HEK293T (cell line): Measurements from ENCODE around the gene MAML2.

Source experiments
- CTCF ChIA-PET: fragments of 350-600 bp; formaldehyde crosslinking; extraction: SDS; loops from one replicate; lab custom pipeline; 2021; ENCODE audit warnings: antibody characterized with exemption, inconsistent platforms; lab: Yijun Ruan, JAX
- POLR2A ChIA-PET: fragments of 350-600 bp; formaldehyde crosslinking; extraction: SDS; loops from one replicate; lab custom pipeline; 2020; ENCODE audit warnings: antibody characterized with exemption, inconsistent platforms; lab: Yijun Ruan, JAX
- DNase-seq: peaks from one replicate; pipeline ENCODE4 v3.0.0; 2012; ENCODE audit warnings: mixed read lengths; ENCODE audit errors: extremely low spot score
- ARNT ChIP-seq: fragments of 450-650 bp; IDR thresholded peaks from 2 replicates; pipeline ENCODE4 v1.6.1; 2017; ENCODE audit warnings: mild to moderate bottlenecking
- BHLHE40 ChIP-seq: fragments of 450-650 bp; IDR thresholded peaks from 2 replicates; pipeline ENCODE4 v1.6.1; 2016; ENCODE audit warnings: mild to moderate bottlenecking, moderate library complexity, borderline replicate concordance
- CTBP1 ChIP-seq: fragments of 450-650 bp; IDR thresholded peaks from 2 replicates; pipeline ENCODE4 v1.6.1; 2016; ENCODE audit warnings: borderline replicate concordance
- ELF4 ChIP-seq: fragments of 450-650 bp; IDR thresholded peaks from 2 replicates; pipeline ENCODE4 v1.6.1; 2017; ENCODE audit warnings: antibody characterized with exemption
- FOXA1 ChIP-seq: fragments of 450-650 bp; IDR thresholded peaks from 2 replicates; pipeline ENCODE4 v1.6.1; 2016; ENCODE audit warnings: mild to moderate bottlenecking
- FOXK2 ChIP-seq: fragments of 450-650 bp; IDR thresholded peaks from 2 replicates; pipeline ENCODE4 v1.6.1; 2016; ENCODE audit warnings: mild to moderate bottlenecking
- FOXM1 ChIP-seq: fragments of 450-650 bp; IDR thresholded peaks from 2 replicates; pipeline ENCODE4 v1.6.1; 2017; ENCODE audit warnings: mild to moderate bottlenecking, borderline replicate concordance
- HDGF ChIP-seq: fragments of 450-650 bp; IDR thresholded peaks from 2 replicates; pipeline ENCODE4 v1.6.1; 2017; ENCODE audit warnings: antibody characterized with exemption, borderline replicate concordance
- L3MBTL2 ChIP-seq: fragments of 450-650 bp; conservative IDR thresholded peaks from 2 replicates; pipeline ENCODE4 v1.6.1; 2016; ENCODE audit warnings: mild to moderate bottlenecking
- LEF1 ChIP-seq: fragments of 450-650 bp; IDR thresholded peaks from 2 replicates; pipeline ENCODE4 v1.6.1; 2017; ENCODE audit warnings: mild to moderate bottlenecking, borderline replicate concordance
- NFRKB ChIP-seq: fragments of 450-650 bp; IDR thresholded peaks from 2 replicates; pipeline ENCODE4 v1.6.1; 2016; ENCODE audit warnings: mild to moderate bottlenecking, moderate library complexity
- SP1 ChIP-seq: fragments of 450-650 bp; IDR thresholded peaks from 2 replicates; pipeline ENCODE4 v1.6.1; 2017
- SUZ12 ChIP-seq: fragments of 450-650 bp; IDR thresholded peaks from 2 replicates; pipeline ENCODE4 v1.6.1; 2016; ENCODE audit warnings: mild to moderate bottlenecking
- TARDBP ChIP-seq: fragments of 450-650 bp; IDR thresholded peaks from 2 replicates; pipeline ENCODE4 v1.6.1; 2016
- ZNF384 ChIP-seq: fragments of 450-650 bp; IDR thresholded peaks from 2 replicates; pipeline ENCODE4 v1.6.1; 2016
- TF ChIP-seq, protein P1 (sequence below): fragments of 450-650 bp; IDR thresholded peaks from 2 replicates; pipeline ENCODE4 v1.6.1; 2016

The MAML2 gene

DNA sequence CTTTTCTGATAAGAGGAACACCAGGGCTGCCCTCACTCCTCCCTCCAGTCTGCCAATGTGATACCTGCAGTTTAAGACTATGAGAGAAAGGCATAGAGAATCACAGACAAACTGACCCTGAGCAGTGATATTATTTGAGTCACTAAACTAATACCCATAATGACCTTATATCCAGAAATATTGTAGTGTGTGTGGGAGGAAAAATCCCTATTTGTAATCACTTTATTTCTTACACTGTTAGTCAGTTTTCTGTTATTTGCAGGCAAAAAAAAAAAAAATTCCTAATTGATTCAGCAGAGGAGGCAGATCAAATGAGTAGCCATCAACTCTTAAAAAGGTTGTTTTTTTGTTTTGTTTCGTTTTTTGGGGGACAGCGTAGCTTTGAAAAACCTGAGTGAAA, 82.5 kb downstream of the MAML2 start:
- DNase-seq: no peak
- POLR2A ChIA-PET: no interaction called here
- no peak for TF ChIP-seq HDGF
- no peak for TF ChIP-seq FOXA1
- TF ChIP-seq ZNF384: no peak
- no peak for TF ChIP-seq CTBP1
- no peak for TF ChIP-seq TARDBP
- no peak for TF ChIP-seq FOXM1
- no peak for TF ChIP-seq NFRKB
- no peak for TF ChIP-seq ARNT
- no peak for TF ChIP-seq BHLHE40
- no peak for TF ChIP-seq FOXK2
- no peak for TF ChIP-seq SUZ12
- CTCF ChIA-PET: interaction anchor here (0.7 kb wide), 1 partner anchor 204 kb away, joined by 4 read pairs; no protein-coding TSS in a partner anchor

DNA sequence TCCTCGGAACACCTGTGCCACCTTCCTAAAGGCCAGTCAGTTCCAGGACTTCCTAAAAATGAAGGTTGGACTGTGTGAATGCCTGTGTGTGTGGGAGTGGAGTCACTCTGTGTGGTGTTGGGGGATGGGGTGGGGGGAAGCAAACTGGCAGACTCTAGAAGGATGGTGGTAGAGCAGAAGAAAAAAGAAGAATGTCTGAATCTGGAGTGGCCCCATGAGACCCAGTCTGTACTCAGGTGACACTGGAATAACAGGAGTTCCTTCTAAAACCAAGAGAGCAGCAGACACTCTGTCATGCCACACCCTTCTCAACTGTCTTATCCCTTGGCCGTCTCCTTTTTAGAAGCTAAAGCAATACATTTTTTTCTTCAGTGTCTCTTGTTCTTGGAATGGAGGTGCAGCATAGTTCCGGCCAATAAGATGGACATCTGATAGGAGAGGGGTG, 82.9 kb downstream of the MAML2 start:
- TF ChIP-seq LEF1 (no peak), FOXM1 (no peak), FOXK2 (no peak)
- ChIA-PET POLR2A (no interaction called here), CTCF (interaction anchor here (0.7 kb wide), 1 partner anchor 204 kb away, joined by 4 read pairs; no protein-coding TSS in a partner anchor)
- no peak for DNase-seq

DNA sequence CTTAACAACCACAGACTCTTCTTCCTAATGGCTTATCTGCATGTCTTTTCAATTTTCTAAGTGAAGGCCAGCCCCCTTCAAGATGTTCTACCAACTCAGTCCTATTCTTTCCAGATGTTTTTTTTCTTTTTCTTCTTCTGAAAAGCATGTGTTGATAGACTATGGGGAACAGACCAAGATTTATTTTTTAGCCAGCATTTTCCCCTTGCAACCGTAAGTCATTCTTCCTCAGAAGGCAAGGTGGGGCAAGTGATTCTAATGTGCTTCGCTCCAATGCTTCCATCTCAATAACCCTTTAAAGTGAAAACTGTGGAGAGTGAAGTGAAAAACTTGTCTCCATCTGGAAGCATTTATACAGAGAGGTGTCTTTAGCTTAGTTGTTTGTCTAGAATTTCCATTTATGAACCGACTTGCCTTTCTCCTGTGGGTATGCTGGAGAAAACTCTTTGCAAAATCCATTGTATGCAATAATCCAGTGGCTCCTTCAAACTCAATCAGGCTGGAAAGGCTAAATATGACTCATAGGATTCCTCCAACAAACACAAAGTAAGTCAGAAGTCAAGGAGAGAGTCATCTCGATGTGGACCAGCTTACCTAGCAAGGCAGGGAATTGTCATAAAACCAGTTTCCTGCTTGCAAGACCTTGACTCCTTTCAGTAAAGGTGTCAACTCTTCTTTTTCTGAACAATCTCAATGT, 83.7 kb downstream of the MAML2 start:
- TF ChIP-seq ZNF384: no peak
- TF ChIP-seq SP1: no peak
- no peak for TF ChIP-seq HDGF
- TF ChIP-seq ARNT: no peak
- no peak for TF ChIP-seq LEF1
- no peak for TF ChIP-seq NFRKB
- no peak for TF ChIP-seq FOXA1
- no peak for TF ChIP-seq CTBP1
- no peak for TF ChIP-seq SUZ12
- no peak for TF ChIP-seq FOXK2
- TF ChIP-seq ELF4: no peak
- TF ChIP-seq BHLHE40: no peak
- no peak for TF ChIP-seq L3MBTL2
- no peak for TF ChIP-seq TARDBP
- TF ChIP-seq, protein P1, sequence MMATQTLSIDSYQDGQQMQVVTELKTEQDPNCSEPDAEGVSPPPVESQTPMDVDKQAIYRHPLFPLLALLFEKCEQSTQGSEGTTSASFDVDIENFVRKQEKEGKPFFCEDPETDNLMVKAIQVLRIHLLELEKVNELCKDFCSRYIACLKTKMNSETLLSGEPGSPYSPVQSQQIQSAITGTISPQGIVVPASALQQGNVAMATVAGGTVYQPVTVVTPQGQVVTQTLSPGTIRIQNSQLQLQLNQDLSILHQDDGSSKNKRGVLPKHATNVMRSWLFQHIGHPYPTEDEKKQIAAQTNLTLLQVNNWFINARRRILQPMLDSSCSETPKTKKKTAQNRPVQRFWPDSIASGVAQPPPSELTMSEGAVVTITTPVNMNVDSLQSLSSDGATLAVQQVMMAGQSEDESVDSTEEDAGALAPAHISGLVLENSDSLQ: no peak
- TF ChIP-seq FOXM1: no peak
- no peak for DNase-seq
- CTCF ChIA-PET: interaction anchor here (1.0 kb wide), 1 partner anchor 84 kb away, joined by 3 read pairs; the partner anchor contains the start of gene MAML2
- POLR2A ChIA-PET: no interaction called here

DNA sequence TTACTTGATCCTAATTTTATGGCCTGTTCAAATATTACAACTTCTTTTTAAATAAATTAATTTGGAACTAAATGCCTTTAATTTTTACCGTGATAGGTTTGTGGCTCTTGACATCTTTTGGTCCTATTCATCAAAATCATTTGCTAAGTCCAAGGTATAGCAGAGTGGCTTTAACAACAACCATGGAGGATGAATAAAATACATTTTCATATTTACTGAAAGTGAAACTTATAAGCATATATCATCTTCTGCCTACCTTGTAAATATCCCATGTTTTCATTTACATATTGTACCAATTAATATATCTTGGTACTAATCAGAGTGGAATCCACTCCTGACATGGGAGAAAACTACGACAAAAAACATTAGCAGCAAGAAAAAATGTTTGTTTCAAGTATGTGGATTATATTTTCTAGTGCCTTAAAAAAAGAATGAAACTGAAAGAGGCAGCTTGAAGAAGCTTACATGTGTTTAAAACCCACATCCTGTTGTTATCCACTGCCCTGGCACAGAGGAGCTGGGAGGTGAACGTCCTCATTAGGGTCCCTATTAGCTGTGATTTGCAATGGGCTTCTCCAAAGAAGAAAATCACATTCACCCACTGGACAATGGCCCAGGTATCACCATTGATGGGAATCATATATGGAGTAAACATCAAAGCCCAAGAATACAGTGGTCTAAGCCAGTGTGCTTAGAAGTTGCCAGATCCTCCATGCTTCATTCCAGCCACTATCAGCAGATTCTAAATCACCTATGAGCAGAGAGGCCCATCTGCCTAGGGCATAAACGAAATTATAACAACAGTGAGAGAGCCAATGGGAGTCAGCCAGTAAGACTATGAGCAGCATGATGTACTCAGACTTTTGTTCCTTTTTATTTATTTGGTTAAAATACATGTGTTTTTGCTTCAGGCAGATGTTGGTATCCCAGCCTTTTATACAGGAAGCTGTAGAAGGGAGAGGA, 84.7 kb downstream of the MAML2 start:
- ChIA-PET CTCF (no interaction called here), POLR2A (no interaction called here)
- TF ChIP-seq, protein P1: no peak
- TF ChIP-seq TARDBP (no peak), SP1 (no peak), SUZ12 (no peak)
- DNase-seq: no peak

DNA sequence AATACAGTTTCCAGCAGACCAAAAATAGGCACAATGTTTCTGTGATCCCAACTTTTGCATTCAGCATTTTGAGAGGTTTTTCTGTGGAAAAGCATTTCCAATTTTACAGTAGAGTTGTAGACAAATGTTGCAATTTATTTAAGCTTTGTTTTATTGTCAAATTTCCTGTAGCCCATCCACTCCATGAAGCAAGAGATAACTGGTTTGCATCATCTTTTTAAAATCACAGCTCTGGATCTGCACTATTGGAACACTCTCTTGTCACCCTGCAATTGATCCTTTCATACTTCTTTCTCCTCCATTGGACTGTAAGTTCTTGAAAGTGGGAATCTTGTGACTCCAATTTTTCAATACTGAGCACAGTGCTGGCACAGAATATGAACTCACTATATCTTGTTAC, 86.0 kb downstream of the MAML2 start:
- POLR2A ChIA-PET: interaction anchor here (0.9 kb wide), 1 partner anchor 10 kb away, joined by 3 read pairs; no protein-coding TSS in a partner anchor
- no peak for TF ChIP-seq ZNF384
- TF ChIP-seq L3MBTL2: no peak
- TF ChIP-seq HDGF: no peak
- TF ChIP-seq SUZ12: no peak
- CTCF ChIA-PET: no interaction called here
- no peak for DNase-seq

DNA sequence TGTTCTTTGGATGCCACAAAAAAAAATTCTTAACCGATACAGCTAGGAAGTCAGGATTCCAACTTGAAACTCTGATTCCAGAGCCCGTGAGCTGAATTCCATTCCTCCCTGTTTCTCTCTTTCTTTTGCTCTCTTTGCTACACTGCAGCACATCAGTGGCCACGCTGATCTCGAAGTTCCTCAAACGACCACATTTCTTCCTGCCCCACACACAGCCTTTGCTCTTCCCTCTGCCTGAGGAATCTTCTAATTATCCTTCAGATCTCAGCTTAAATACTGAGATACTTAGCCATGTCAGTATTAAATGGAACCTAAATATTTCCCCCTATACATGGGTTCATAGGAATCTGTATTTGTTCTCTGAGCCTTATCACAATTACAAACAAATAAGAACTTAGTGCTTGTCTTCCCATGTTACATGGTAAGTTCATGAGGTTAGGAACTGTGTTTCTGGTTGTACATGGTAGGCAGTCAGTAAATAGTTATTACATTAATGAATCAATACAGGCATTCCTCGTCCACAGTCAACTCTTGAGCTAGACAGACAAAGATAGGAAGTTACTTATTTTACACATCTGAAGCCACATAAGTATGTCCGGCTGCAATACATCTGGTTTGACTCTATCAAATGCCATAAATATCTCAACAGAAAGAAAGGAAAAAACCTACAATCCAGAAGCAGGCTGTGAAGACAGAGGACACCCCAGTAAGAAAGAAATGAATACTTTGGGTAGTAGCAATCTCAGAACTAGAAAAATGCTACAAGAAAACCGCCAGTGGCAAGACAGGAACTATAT, 86.6 kb downstream of the MAML2 start:
- ChIA-PET CTCF (interaction anchor here (0.6 kb wide), 1 partner anchor 202 kb away, joined by 3 read pairs; no protein-coding TSS in a partner anchor), POLR2A (interaction anchor here (0.9 to 1.0 kb wide), 2 partner anchors 11 to 13 kb away, joined by 3 read pairs; no protein-coding TSS in a partner anchor)
- TF ChIP-seq TARDBP: no peak
- no peak for TF ChIP-seq CTBP1
- no peak for TF ChIP-seq FOXK2
- TF ChIP-seq LEF1: no peak
- no peak for TF ChIP-seq ARNT
- no peak for TF ChIP-seq SP1
- TF ChIP-seq ZNF384: no peak
- no peak for TF ChIP-seq FOXM1
- TF ChIP-seq FOXA1: no peak
- no peak for TF ChIP-seq L3MBTL2
- TF ChIP-seq SUZ12: no peak
- no peak for TF ChIP-seq ELF4

More for the DNA sequence above, 86.6 kb downstream of the MAML2 start:
- no peak for DNase-seq
